ENCODE data around the gene UPB1. TPM values are rescaled to one million over a fixed set of nuclear protein-coding genes. Genes with fewer than 3 reads are reported as not detected.

UPB1 gene
- total RNA-seq, 6 donors from 2014 or later: 0.91 to 9.4 (median 1.4) TPM

DNA sequence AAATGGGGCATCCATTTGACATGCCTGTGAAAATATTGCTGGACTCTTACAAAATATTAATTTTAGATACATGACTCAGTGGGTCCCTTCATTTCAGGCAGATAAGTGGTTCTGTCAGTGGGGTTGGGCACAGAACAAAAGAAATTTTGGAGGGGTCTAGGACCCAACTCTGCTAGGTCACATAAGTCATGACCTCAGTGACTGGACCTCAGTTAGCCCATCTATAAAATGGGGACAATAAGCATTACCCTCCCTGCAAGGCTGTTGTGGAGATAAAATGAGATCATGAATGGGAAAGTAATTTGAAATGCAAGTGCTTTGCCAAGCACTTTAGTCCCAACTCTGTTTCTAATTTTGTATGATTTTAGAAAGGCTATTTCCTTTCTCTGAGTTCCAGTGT, 44.0 kb upstream of the UPB1 start:
- H3K27ac ChIP-seq: no peak overlapping the region
- no peak overlapping the region for H3K4me3 ChIP-seq
- H3K9me3 ChIP-seq: no peaks in the 10 kb centered on the region
- no peaks in the 10 kb centered on the region for H3K36me3 ChIP-seq
- H3K27me3 ChIP-seq: no peaks in the 10 kb centered on the region
- ATAC-seq (ENCODE audit: low FRiP score in 2 of 2): no peak
- TF ChIP-seq, protein P1, sequence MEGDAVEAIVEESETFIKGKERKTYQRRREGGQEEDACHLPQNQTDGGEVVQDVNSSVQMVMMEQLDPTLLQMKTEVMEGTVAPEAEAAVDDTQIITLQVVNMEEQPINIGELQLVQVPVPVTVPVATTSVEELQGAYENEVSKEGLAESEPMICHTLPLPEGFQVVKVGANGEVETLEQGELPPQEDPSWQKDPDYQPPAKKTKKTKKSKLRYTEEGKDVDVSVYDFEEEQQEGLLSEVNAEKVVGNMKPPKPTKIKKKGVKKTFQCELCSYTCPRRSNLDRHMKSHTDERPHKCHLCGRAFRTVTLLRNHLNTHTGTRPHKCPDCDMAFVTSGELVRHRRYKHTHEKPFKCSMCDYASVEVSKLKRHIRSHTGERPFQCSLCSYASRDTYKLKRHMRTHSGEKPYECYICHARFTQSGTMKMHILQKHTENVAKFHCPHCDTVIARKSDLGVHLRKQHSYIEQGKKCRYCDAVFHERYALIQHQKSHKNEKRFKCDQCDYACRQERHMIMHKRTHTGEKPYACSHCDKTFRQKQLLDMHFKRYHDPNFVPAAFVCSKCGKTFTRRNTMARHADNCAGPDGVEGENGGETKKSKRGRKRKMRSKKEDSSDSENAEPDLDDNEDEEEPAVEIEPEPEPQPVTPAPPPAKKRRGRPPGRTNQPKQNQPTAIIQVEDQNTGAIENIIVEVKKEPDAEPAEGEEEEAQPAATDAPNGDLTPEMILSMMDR (IDR thresholded peaks at IDR 0.05): no peak
- TF ChIP-seq POLR2AphosphoS5 (IDR thresholded peaks at IDR 0.05) (no peak), EP300 (IDR thresholded peaks at IDR 0.05) (no peak), POLR2A (IDR thresholded peaks at IDR 0.05) (no peak)
- no peak for DNase-seq
- H3K4me1 ChIP-seq: peaks cover 7 to 22% (median 14%) of the 10 kb centered on the region in 4 donors

DNA sequence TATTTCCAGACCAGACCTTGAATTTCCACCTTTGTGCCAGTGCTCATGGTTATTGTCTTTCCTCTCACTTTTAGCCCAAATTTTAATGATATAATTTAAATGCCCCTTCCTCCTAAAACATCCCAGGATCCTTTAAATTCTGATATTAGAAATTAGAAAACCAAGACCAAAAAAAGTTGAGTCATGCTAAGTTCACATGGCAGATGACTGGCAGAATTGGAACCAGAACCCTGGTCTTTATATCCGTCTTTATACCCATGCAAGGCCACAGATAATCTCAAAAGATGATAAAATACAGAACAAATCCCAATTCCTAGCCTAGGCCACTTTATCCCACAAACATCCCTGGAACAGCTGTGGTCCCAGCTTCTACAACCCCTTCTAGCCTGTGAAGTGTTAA, 41.3 kb upstream of the UPB1 start:
- no peak for DNase-seq
- Histone ChIP-seq H3K27me3 (no peaks in the 10 kb centered on the region), H3K4me3 (no peak overlapping the region), H3K36me3 (no peaks in the 10 kb centered on the region), H3K9me3 (no peaks in the 10 kb centered on the region), H3K4me1 (peaks cover 8 to 23% (median 17%) of the 10 kb centered on the region in 4 donors), H3K27ac (no peak overlapping the region)
- WGBS, 2 donors: 87 to 91% methylated on average over 1 of the region's 1 CpG
- TF ChIP-seq EP300 (IDR thresholded peaks at IDR 0.05) (no peak), POLR2A (IDR thresholded peaks at IDR 0.05) (no peak), POLR2AphosphoS5 (IDR thresholded peaks at IDR 0.05) (no peak)
- TF ChIP-seq, protein P1 (IDR thresholded peaks at IDR 0.05): no peak
- ATAC-seq (ENCODE audit: low FRiP score in 2 of 2): no peak

DNA sequence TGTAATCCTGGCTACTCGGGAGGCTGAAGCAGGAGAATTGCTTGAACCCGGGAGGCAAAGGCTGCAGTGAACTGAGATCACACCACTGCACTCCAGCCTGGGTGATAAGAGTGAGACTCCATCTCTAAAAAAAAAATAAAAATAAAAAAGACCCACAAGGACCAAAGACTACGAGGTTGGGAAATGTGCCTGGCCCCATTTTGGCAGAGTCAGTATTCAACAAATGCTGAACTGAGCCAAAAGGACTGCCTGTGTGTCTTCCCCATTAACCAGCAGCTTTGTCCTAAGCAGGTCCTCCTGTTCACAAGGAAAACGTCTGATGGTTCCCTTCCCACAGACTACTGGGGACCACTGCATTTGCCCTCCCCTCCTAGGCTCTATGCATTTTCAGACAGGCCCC, 40.1 kb upstream of the UPB1 start:
- DNase-seq (no peak), ATAC-seq (ENCODE audit: low FRiP score in 2 of 2) (no peak)
- no peak for TF ChIP-seq POLR2A (IDR thresholded peaks at IDR 0.05)
- TF ChIP-seq EP300 (IDR thresholded peaks at IDR 0.05): no peak
- no peak for TF ChIP-seq POLR2AphosphoS5 (IDR thresholded peaks at IDR 0.05)
- TF ChIP-seq, protein P1 (IDR thresholded peaks at IDR 0.05): no peak
- Histone ChIP-seq H3K27me3 (no peaks in the 10 kb centered on the region), H3K9me3 (no peaks in the 10 kb centered on the region), H3K4me1 (peaks cover 12 to 25% (median 22%) of the 10 kb centered on the region in 4 donors), H3K27ac (no peak overlapping the region), H3K4me3 (no peak overlapping the region), H3K36me3 (no peaks in the 10 kb centered on the region)
- 69 to 73% methylated on average over 4 of the region's 4 CpGs for WGBS, 2 donors

DNA sequence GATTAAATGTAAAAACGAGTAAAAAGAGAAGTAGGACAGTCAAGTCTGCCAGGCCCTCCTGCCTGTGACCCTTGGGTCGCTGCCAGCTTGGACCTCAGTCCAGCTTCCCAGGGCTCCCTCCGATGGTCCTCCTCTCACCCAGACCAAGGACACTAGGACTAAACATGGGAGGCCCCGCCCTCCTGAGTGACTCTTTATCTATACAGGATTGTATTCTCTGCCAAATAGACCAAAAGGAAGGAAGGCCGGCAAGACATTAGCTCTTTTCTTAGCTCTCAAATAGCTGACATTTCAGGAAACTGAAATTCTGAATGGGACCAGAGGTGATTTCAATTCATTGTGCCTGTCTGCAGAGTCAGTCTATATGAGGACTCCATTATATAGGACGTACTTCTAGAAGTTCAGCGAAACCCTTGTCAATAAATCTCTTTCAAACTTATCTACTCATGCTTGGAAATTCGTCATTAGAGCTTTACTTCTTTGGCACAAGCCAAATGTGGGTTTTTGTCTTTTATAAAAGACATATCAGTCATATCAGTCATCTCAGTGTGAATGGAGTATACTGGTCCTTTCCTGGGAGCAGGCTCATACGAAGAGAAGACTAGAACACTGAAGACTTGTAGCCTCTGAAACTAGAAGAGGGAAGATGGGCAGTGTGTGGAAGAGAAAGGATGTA, 39.2 kb upstream of the UPB1 start:
- H3K27ac ChIP-seq: peak overlapping the region in 1 of 4 donors; percentile 1
- H3K36me3 ChIP-seq: no peaks in the 10 kb centered on the region
- H3K4me3 ChIP-seq: no peak overlapping the region
- peaks cover 17 to 29% (median 24%) of the 10 kb centered on the region in 4 donors for H3K4me1 ChIP-seq
- H3K27me3 ChIP-seq: no peaks in the 10 kb centered on the region
- 43 to 56% methylated on average over 9 of the region's 9 CpGs for WGBS, 2 donors
- ATAC-seq (ENCODE audit: low FRiP score in 2 of 2) (no peak), DNase-seq (no peak)
- TF ChIP-seq POLR2A (IDR thresholded peaks at IDR 0.05) (no peak), EP300 (IDR thresholded peaks at IDR 0.05) (no peak), POLR2AphosphoS5 (IDR thresholded peaks at IDR 0.05) (no peak)
- TF ChIP-seq, protein P1 (IDR thresholded peaks at IDR 0.05): no peak
- H3K9me3 ChIP-seq: no peaks in the 10 kb centered on the region

DNA sequence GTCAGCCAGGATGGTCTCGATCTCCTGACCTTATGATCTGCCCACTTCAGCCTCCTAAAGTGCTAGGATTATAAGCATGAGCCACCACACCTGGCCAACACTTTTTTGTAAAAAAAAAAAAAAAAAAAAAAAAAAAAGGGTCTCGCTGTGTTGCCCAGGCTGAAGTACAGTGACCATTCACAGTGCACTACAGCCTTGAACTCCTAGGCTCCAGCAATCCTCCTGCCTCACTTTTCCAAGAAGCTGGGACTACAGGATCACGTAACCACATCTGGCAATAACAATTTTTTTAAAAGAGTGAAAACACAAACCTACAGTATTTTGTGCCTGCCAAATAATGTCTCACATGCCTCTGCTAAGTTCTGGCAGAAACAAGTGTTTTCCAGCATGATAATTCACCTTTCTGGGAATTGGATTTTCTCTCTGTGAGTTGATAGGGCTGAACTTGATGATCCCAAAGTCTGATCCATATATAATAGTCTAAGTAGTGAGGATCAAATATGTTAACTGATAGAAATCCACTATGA, 37.2 kb upstream of the UPB1 start:
- H3K27ac ChIP-seq: no peak overlapping the region
- TF ChIP-seq POLR2A (IDR thresholded peaks at IDR 0.05): no peak
- TF ChIP-seq EP300 (IDR thresholded peaks at IDR 0.05): no peak
- TF ChIP-seq, protein P1 (IDR thresholded peaks at IDR 0.05): no peak
- TF ChIP-seq POLR2AphosphoS5 (IDR thresholded peaks at IDR 0.05): no peak
- no peak for DNase-seq
- ATAC-seq (ENCODE audit: low FRiP score in 2 of 2): no peak
- no peak overlapping the region for H3K4me3 ChIP-seq
- H3K4me1 ChIP-seq: peaks cover 17 to 33% (median 27%) of the 10 kb centered on the region in 4 donors
- WGBS, 2 donors: 96 to 100% methylated on average over 3 of the region's 3 CpGs
- H3K9me3 ChIP-seq: no peaks in the 10 kb centered on the region
- H3K27me3 ChIP-seq: no peaks in the 10 kb centered on the region
- H3K36me3 ChIP-seq: no peaks in the 10 kb centered on the region
